Dedifferentiated amniotic fluid mesenchymal stem cell (primary cell): ENCODE measurements around the gene GALNS.
"Not testable (repeated sequence)": the region's sequence is repeated elsewhere in the genome, so short reads cannot be mapped to it uniquely, and the experiment has no call there.

Experiments used
- DNase-seq: peaks from one replicate; pipeline ENCODE4 v3.0.0-alpha.2; 2016; ENCODE audit errors: extremely low spot score

Gene GALNS

DNA sequence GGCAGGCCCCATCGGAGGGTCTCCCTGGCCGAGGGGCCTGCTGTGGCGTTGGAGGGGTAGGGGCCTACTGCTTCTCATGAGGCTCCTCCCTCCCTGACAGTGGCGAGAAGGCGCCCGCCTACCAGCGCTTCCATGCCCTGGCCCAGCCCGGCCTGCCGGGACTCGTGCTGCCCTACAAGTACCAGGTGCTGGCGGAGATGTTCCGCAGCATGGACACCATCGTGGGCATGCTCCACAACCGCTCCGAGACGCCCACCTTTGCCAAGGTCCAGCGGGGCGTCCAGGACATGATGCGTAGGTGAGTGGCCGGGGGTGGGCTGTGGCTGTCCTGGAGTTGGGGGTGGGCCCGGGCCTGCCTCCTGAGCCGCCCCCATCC, 51.4 kb downstream of the GALNS start:
- no peak for DNase-seq

DNA sequence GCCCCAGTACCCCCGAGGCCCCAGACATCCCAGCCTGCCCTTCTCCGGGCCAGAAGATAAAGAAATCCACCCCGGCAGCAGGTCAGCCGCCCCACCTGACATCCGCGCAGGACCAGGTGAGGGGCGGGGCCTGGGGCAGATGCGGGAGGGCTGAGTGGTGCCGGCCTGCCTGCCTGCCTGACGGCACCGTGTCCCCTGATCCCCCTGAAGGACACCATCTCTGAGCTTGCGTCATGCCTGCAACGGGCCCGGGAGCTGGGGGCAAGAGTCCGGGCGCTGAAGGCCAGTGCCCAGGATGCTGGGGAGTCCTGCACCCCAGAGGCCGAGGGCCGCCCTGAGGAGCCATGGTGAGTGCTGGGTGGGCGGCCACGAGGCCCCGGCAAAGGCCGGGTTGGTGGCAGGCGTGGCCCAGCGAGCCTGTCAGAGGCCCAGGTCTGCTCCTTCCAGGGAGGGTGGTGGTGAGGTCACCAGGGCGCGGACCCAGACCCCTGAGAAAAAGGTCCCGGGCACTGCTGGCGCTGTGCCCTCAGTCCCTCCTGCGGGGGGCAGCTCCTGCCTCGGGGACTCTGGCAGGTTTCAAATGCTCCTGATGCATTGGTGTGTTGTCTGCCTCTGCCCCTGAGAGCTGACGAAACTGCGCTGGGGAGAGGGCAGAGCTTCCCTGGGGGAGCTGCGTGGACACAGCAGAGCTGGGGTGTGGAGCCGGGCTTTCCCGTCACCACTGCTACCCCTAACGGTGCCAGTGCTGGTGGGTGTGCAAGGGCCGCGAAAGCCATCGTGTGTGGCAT, 52.0 kb downstream of the GALNS start:
- DNase-seq, result no peak

DNA sequence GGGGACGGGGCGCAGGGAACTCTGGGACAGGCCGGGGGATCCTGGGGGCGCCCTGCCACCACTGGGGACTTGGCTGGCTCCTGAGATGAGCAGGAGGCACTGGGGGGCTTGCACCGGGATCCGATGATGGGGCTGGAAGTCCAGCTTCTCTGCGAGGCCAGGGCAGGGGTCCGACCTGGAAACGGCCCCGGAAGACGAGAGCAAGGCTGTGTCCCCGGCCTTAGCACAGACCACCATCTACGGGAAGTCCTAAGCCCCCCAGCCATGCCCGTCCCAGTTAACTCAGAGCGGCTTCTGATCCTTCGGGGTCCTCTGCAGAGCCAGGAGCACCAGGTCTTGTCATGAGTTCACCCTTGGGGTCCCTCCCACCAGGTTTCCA, 52.6 kb downstream of the GALNS start:
- DNase-seq, result no peak

DNA sequence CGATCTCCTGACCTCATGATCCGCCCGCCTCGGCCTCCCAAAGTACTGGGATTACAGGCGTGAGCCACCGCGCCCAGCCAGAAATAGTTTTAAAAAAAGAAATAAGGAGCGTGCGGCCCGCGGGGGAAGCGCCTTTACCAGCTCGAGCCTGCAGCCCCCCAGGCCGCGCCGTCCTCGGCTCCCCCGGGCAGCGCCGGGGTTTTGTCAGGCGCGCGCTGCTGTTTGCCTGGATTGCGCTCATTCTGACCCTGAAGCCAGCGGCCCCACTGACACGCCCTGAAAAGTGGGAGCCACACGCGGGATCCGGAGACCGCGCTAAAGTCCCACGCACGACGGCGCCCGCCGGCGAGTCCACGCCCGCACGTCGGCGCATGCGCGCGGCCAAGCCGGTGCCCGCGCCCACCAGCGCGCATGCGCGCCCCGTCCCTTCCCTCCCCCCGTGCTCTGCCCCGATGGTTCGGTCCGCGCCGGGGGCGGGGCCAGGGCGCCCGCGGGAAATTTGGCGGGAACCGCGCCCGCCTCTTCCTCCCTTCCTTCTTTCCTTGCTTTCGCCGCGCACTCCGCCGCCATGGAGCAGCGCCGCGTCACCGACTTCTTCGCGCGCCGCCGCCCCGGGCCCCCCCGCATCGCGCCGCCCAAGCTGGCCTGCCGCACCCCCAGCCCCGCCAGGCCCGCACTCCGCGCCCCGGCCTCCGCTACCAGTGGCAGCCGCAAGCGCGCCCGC, 53.3 kb downstream of the GALNS start, which contains the start of gene CDT1:
CDT1 (plus strand) TSS at position 526 of the 724 bp plus-strand sequence; CDS start at position 569, 43 bp downstream.
- DNase-seq, result peak; percentile 22

DNA sequence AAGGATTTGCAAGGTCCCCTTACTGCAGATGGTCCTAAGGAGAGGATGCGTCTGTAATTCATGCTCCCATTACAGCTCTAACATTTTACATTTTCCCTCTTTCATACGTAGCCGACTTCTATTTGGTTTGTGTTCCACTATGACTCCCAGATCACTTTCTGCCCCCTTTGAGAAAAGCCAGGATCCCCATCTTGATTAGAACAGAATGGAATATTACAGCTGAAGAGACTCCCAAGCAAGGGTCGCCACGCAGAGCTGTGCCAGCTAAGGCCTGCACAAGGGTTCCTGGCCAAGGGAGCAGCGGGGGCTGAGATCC, 56.5 kb downstream of the GALNS start:
- DNase-seq, result no peak

GRCh38 chr16:88799569-88800276, 57.0 kb downstream of the GALNS start:
- DNase-seq, result no peak

GRCh38 chr16:88798772-88799455, 57.8 kb downstream of the GALNS start:
- DNase-seq, result no peak

DNA sequence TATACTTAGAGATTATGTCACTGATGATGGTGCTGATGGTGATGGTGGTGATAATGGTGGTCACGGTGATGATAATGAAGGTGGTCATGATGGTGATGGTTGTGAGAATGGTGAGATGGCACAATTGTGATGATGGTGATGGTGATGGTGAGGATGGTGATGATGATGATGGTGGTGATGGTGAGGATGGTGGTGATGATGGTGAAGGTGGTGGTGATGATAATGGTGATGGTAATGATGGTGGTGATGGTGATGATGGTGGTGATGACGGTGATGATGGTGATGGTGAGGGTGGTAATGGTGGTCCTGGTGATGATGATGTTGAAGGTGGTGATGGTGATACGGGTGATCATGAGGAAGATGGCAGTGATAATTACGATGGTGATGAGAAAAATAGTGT, 58.7 kb downstream of the GALNS start:
- no peak for DNase-seq

DNA sequence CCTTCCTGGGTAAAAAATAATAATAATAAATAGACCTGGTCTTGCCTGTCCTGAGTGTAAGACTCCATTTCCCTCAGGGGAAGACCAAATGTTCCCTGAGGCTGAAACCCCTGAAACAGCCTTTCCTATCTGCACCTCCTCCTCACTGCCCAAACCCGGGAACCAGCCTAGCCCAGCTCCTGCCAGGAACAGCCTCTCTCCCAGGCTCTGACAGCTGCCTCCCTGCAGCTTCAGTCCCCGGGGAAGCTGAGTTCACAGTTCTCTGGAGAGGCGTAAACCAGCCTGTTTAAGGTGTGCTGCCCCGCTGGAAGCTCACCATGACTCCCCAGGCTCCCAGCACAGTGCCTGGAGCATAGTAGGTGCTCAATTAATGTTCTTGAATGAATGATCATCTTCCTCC, 60.5 kb downstream of the GALNS start:
- DNase-seq, result no peak

- DNase-seq, result no peak
Observed at GRCh38 chr16:88793251-88793954, 63.3 kb downstream of the GALNS start.

- DNase-seq, result no peak
Observed at GRCh38 chr16:88792668-88793250, 64.0 kb downstream of the GALNS start.

- DNase-seq, result no peak
Observed at GRCh38 chr16:88792078-88792550, 64.6 kb downstream of the GALNS start.

DNA sequence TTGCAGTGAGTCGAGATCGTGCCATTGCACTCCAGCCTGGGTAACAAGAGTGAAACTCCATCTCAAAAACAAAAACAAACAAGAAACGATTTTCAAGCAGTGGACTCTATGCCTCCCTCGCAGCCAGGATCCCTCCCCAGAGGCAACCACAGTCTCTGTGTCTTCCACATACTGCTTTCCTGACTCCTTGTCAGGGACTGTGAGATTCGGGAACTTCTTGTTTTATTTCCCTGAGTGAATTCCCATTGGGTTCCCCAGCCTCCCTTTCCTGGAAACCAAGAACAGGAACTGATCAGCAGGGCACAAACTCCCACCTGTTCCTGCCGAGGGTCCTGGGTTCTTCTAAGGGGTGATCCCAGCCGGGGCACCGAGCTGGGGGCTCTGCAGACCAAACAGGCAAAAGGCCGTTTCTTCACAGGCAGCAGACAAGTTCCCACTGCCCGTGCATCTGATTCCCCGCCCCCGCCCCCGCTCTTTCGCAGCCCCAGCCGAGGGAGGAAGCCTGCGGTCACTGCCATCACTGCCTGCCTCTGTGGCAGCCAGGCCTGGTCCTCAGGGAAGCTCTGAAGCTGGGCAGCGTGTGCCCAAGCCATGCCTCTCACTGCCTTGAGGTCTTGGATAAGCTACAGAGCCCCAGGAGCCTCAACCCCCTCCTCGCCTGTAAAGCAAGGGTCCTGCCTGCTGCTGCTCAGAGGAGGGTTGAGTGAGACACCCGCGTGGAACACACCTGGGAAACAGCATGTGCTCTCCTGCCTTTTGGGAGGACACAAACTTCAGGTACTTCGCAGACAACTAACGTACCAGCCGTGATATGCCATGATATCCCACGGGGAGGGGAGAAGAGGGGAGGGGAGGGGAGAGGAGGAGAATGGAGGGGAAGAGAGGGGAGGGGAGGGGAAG, 66.2 kb downstream of the GALNS start:
- no peak for DNase-seq

DNA sequence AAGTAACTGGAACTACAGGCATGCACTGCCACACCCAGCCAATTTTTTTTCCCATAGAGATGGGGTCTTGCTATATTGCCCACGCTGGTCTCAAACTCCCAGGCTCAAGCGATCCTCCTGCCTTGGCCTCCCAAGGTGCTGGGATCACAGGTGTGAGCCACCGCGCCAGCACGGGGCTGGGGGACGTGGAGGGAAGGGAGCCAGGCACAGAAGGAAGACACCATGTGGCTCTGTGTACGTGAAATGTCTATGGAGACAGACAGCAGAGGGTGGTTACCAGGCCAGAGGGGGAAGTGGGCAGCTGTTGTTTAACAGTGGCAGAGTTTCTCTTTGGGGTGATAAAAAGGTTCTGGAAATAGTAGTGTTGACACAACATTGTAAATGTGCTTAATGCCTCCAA, 67.2 kb downstream of the GALNS start:
- DNase-seq, result no peak

GRCh38 chr16:88788749-88789148, 68.0 kb downstream of the GALNS start:
- not testable (repeated sequence) for DNase-seq

DNA sequence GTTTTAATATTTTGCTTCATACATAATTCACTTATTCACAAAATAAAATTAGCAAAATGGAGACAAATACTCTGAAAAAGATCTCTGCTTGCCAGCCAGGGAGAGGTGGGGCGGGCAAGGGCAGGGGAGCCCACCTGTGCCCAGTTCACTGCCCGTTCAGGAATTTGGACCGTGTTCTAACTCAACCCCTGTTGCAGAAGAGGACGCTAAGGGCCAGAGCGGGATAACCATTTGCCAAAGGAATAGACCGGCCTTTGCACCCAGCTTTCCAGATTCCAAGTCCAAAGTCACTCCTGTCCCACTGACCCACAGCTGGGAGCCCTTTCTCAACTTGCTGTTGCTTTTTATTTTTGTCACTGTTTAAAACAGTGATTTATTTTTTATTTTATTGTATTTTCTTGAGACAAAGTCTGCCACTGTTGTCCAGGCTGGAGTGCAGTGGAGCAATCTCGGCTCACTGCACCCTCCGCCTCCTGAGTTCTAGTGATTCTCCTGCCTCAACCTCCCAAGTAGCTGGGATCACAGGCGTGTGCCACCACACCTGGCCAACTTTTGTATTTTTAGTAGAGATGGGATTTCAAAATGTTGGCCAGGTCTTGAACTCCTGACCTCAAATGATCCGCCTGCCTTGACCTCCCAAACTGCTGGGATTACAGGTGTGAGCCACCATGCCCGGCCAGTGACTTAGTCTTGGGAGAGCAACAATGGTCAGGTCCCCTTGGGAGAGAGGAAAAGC, 69.0 kb downstream of the GALNS start:
- DNase-seq, result no peak

DNA sequence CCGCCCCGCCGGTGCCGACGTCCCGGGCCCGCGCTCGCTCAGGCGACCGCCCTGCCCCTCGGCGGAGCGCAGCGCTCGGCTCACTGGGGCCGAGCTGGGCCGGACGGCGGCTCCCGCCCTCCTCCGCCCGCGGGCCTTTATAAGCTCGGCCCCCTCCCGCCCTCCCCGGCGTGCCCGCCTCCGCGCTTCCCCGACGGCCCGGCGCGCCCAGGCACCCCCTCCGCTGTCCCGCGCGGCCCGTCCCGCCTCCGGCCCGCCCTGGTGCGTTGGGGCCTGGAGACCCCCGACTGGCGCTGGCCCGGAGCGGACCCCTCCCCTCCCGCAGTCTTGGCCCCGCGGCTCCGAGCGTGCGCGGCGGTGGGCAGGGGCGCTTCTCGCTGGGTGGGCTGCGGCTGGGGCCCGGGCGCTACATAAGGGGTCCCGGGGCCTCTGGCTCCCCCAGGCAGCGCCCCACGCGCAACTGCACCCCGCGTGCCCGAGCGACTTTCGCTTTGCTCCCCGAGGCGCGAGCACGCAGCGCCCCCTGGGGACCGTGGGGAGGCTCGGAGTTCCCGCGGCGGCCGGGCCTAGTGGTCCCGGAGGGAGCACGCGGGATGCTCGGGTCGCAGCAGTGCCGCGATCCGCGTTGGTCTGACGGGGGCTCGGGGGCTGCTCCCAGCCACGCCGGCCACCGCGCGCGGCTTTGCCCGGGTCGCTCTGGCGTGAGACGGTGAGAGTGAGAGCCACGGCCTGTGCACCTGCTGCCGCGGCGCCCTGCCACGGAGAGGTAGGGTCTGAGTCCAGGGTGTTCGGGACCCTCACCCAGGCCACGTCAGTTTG, 71.4 kb downstream of the GALNS start, which contains the start of gene PIEZO1:
PIEZO1 (minus strand) TSS at position 115 of the 819 bp plus-strand sequence. CDS start 256 bp downstream, outside the sequence.
- DNase-seq, result peak; percentile 51

DNA sequence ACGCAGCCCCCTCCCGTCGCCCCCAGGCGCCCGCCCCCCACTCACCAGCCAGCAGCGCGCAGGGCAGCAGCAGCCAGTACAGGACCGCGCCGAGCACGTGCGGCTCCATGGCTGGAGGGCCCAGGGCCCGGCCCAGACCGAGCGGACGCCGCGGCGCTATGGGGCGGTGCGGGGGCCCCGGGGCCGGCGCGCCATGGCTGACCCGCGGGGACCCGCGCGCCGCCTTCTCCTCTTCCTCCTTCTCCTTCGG, 72.0 kb downstream of the GALNS start:
- DNase-seq, result no peak
